ENCODE results near the gene RNASE7. TPM values are rescaled to one million over a fixed set of nuclear protein-coding genes. Genes with fewer than 3 reads are reported as not detected.

Gene RNASE7
- total and polyA plus RNA-seq, 9 donors, result not detected

- no peak for DNase-seq
- intact Hi-C loops (cut with DNase I), result no loop called here
- no peak overlapping the region for H3K27ac ChIP-seq
- WGBS, 3 donors, result 84 to 89% (median 84%) methylated on average over 3 of the region's 3 CpGs
- H3K27me3 ChIP-seq, result no peaks in the 10 kb centered on the region
- TF ChIP-seq CTCF (IDR thresholded peaks at IDR 0.05) (no peak), POLR2A (IDR thresholded peaks at IDR 0.05) (no peak), EP300 (IDR thresholded peaks at IDR 0.05) (no peak)
- no peaks in the 10 kb centered on the region for H3K4me1 ChIP-seq (ENCODE audit: insufficient read depth)
- no peak overlapping the region for H3K4me3 ChIP-seq
- no peaks in the 10 kb centered on the region for H3K36me3 ChIP-seq
- H3K9me3 ChIP-seq, result no peaks in the 10 kb centered on the region
These were observed 19.1 kb downstream of the RNASE7 start for GRCh38 chr14:21061347-21061668.

GRCh38 chr14:21063479-21063878, 21.3 kb downstream of the RNASE7 start:
- intact Hi-C loops (cut with DNase I), result no loop called here
- no peak for DNase-seq
- WGBS, 3 donors, result 20 to 29% (median 26%) methylated on average over 3 of the region's 3 CpGs

GRCh38 chr14:21066882-21067502, 24.8 kb downstream of the RNASE7 start:
- intact Hi-C loops (cut with DNase I), result loop anchor here in 2 of 4 donors (5.0 kb wide), 1 partner anchor 35 kb away; the partner anchor contains the start of gene TMEM253 (in 2 of the 2)
- no peaks in the 10 kb centered on the region for H3K9me3 ChIP-seq
- no peak for DNase-seq
- H3K4me1 ChIP-seq (ENCODE audit: insufficient read depth), result no peaks in the 10 kb centered on the region
- 80 to 82% (median 82%) methylated on average over 7 of the region's 7 CpGs for WGBS, 3 donors
- no peaks in the 10 kb centered on the region for H3K27me3 ChIP-seq
- TF ChIP-seq CTCF (IDR thresholded peaks at IDR 0.05) (no peak), POLR2A (IDR thresholded peaks at IDR 0.05) (no peak), EP300 (IDR thresholded peaks at IDR 0.05) (no peak)
- H3K27ac ChIP-seq, result no peak overlapping the region
- no peaks in the 10 kb centered on the region for H3K36me3 ChIP-seq
- H3K4me3 ChIP-seq, result no peak overlapping the region

More at GRCh38 chr14:21063479-21063878, 21.3 kb downstream of the RNASE7 start:
- no peaks in the 10 kb centered on the region for H3K4me1 ChIP-seq (ENCODE audit: insufficient read depth)
- no peak overlapping the region for H3K27ac ChIP-seq
- H3K4me3 ChIP-seq, result no peak overlapping the region
- no peaks in the 10 kb centered on the region for H3K36me3 ChIP-seq
- H3K27me3 ChIP-seq, result no peaks in the 10 kb centered on the region
- TF ChIP-seq EP300 (IDR thresholded peaks at IDR 0.05), result no peak
- H3K9me3 ChIP-seq, result no peaks in the 10 kb centered on the region

- 2 to 7% (median 3%) methylated on average over 45 of the region's 45 CpGs for WGBS, 3 donors
- no peaks in the 10 kb centered on the region for H3K9me3 ChIP-seq
These were observed 26.6 kb downstream of the RNASE7 start for GRCh38 chr14:21068521-21069387.

More at GRCh38 chr14:21068521-21069387, 26.6 kb downstream of the RNASE7 start:
- TF ChIP-seq EP300 (IDR thresholded peaks at IDR 0.05) (no peak), CTCF (IDR thresholded peaks at IDR 0.05) (peak; percentile 37 to 75 (median 71))
- Histone ChIP-seq H3K36me3 (no peaks in the 10 kb centered on the region), H3K4me1 (ENCODE audit: insufficient read depth) (peaks cover 1% of the 10 kb centered on the region), H3K4me3 (peak overlapping the region; percentile 91), H3K27me3 (no peaks in the 10 kb centered on the region), H3K27ac (peak overlapping the region; percentile 94 to 95)
- intact Hi-C loops (cut with DNase I), result loop anchor here (2.0 to 5.0 kb wide), 3 partner anchors 22 to 36 kb away; partner anchors contain the start of gene TMEM253 (in 2 of the 4)
- peak; percentile 57 to 73 (median 65) for DNase-seq
